Activated T-cell treated with anti-CD3 and anti-CD28 coated beads, Interleukin-2, amount 50 U/mL, for 72 hours (primary cell): ENCODE measurements around the gene PDE8A. TPM values are rescaled to one million over a fixed set of nuclear protein-coding genes. Genes with fewer than 3 reads are reported as not detected.
A peak's percentile ranks its signal among the peaks of the same experiment; 100 is the strongest.

Source experiments
- ATAC-seq, 2 donors: fragments of 150-1000 bp; cut with Tn5 transposase; replicated peaks in 1 of 2; 2 replicates each; pipeline ENCODE4 v1.10.0; 2021; ENCODE audit warnings: moderate library complexity in 2 of 2, mild to moderate bottlenecking in 1 of 2
- DNase-seq, 2 donors: peaks; one replicate each; pipeline ENCODE4 v3.0.0; 2021 to 2022; ENCODE audit warnings: mixed read lengths in 1 of 2
- H3K27ac Mint-ChIP-seq: one replicate; pipeline ENCODE4 v1.8.0; 2022; ENCODE audit warnings: mild to moderate bottlenecking, moderate library complexity, mixed read lengths
- H3K27me3 Mint-ChIP-seq: one replicate; pipeline ENCODE4 v1.8.0; 2022; ENCODE audit warnings: low read depth, mixed read lengths
- H3K36me3 Mint-ChIP-seq, 2 donors: one replicate each; pipeline ENCODE4 v1.8.0; 2022; ENCODE audit warnings: mixed read lengths in 2 of 2, mild to moderate bottlenecking in 1 of 2; ENCODE audit not compliant: insufficient read depth in 2 of 2
- H3K4me1 Mint-ChIP-seq: one replicate; pipeline ENCODE4 v1.8.0; 2022; ENCODE audit warnings: low read depth, mixed read lengths
- H3K4me3 Mint-ChIP-seq, 2 donors: one replicate each; pipeline ENCODE4 v1.8.0; 2022; ENCODE audit warnings: mild to moderate bottlenecking in 2 of 2, mixed read lengths in 2 of 2, moderate library complexity in 2 of 2
- H3K9me3 Mint-ChIP-seq, 2 donors: one replicate each; pipeline ENCODE4 v1.8.0; 2022; ENCODE audit warnings: mixed read lengths in 2 of 2
- total RNA-seq, 2 donors: library from RNA; stranded (reverse); gene quantifications; one replicate each; pipeline ENCODE4 v1.2.3, GENCODE V29; 2022

PDE8A gene
- total RNA-seq, 2 donors from 2014 or later = 31.6 to 37.7 TPM

GRCh38 chr15:85045615-85046014 is 64.0 kb downstream of the PDE8A start:
- H3K36me3 Mint-ChIP-seq = no peaks in the 10 kb centered on the region
- H3K9me3 Mint-ChIP-seq = no peaks in the 10 kb centered on the region
- DNase-seq = no peak
- no peak overlapping the region for H3K4me3 Mint-ChIP-seq
- H3K27me3 Mint-ChIP-seq = no peaks in the 10 kb centered on the region
- H3K27ac Mint-ChIP-seq = no peak overlapping the region
- peaks cover 20% of the 10 kb centered on the region for H3K4me1 Mint-ChIP-seq
- no peak for ATAC-seq

GRCh38 chr15:85047271-85047948 is 65.8 kb downstream of the PDE8A start:
- no peak overlapping the region for H3K4me3 Mint-ChIP-seq
- no peaks in the 10 kb centered on the region for H3K27me3 Mint-ChIP-seq
- H3K27ac Mint-ChIP-seq = no peak overlapping the region
- peaks cover 20% of the 10 kb centered on the region for H3K4me1 Mint-ChIP-seq
- ATAC-seq (peak in 1 of 2 donors; percentile 58), DNase-seq (no peak)
- no peaks in the 10 kb centered on the region for H3K9me3 Mint-ChIP-seq
- H3K36me3 Mint-ChIP-seq = no peaks in the 10 kb centered on the region

- Mint-ChIP-seq H3K36me3 (peaks cover 0 to 2% of the 10 kb centered on the region in 2 donors), H3K4me3 (no peak overlapping the region), H3K27me3 (no peaks in the 10 kb centered on the region), H3K27ac (no peak overlapping the region), H3K9me3 (peaks cover 0 to 4% of the 10 kb centered on the region in 2 donors), H3K4me1 (peaks cover 20% of the 10 kb centered on the region)
- DNase-seq = no peak
- no peak for ATAC-seq
Observed at GRCh38 chr15:85048430-85048829, 66.8 kb downstream of the PDE8A start.

- DNase-seq = no peak
- no peak overlapping the region for H3K4me3 Mint-ChIP-seq
- peaks cover 3 to 4% of the 10 kb centered on the region in 2 donors for H3K9me3 Mint-ChIP-seq
- no peaks in the 10 kb centered on the region for H3K27me3 Mint-ChIP-seq
- no peak for ATAC-seq
- H3K36me3 Mint-ChIP-seq = peaks cover 3 to 5% of the 10 kb centered on the region in 2 donors
- H3K27ac Mint-ChIP-seq = no peak overlapping the region
- H3K4me1 Mint-ChIP-seq = peaks cover 14% of the 10 kb centered on the region
Observed at GRCh38 chr15:85049805-85050204, 68.1 kb downstream of the PDE8A start.

- H3K9me3 Mint-ChIP-seq = peaks cover 14 to 16% of the 10 kb centered on the region in 2 donors
- H3K4me1 Mint-ChIP-seq = peaks cover 22% of the 10 kb centered on the region
- H3K4me3 Mint-ChIP-seq = no peak overlapping the region
- peaks cover 20 to 24% of the 10 kb centered on the region in 2 donors for H3K36me3 Mint-ChIP-seq
- ATAC-seq (no peak), DNase-seq (no peak)
- H3K27ac Mint-ChIP-seq = no peak overlapping the region
- no peaks in the 10 kb centered on the region for H3K27me3 Mint-ChIP-seq
Observed at GRCh38 chr15:85059734-85060133, 78.1 kb downstream of the PDE8A start.

DNA sequence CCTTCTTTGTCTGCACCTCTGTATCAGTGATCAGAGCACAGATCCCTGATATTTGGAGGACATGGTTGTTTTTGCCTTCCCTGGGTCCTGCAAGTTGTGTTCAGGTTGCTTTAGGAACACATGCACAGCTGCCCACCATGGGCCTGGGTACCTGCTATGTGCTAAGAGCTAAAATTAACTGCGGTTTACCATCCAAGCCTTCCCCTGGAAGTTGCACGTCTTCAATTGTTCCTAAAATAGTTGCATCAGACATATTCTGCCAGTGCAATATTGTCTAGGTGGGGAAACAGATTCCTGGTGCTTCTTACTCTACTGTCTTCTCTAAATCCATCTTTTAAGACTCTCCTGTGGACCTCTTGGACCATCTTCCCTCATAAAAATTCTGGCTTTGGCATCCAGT is 80.9 kb downstream of the PDE8A start:
- no peak overlapping the region for H3K27ac Mint-ChIP-seq
- no peak overlapping the region for H3K4me3 Mint-ChIP-seq
- no peaks in the 10 kb centered on the region for H3K27me3 Mint-ChIP-seq
- no peak for DNase-seq
- ATAC-seq = no peak
- peaks cover 11 to 15% of the 10 kb centered on the region in 2 donors for H3K36me3 Mint-ChIP-seq
- peaks cover 22% of the 10 kb centered on the region for H3K4me1 Mint-ChIP-seq
- H3K9me3 Mint-ChIP-seq = peaks cover 8 to 11% of the 10 kb centered on the region in 2 donors

GRCh38 chr15:85063088-85063487 is 81.4 kb downstream of the PDE8A start:
- Mint-ChIP-seq H3K27ac (no peak overlapping the region), H3K4me1 (peaks cover 22% of the 10 kb centered on the region), H3K9me3 (peaks cover 8 to 11% of the 10 kb centered on the region in 2 donors), H3K36me3 (peaks cover 9 to 14% of the 10 kb centered on the region in 2 donors), H3K4me3 (no peak overlapping the region), H3K27me3 (no peaks in the 10 kb centered on the region)
- DNase-seq (no peak), ATAC-seq (no peak)

DNA sequence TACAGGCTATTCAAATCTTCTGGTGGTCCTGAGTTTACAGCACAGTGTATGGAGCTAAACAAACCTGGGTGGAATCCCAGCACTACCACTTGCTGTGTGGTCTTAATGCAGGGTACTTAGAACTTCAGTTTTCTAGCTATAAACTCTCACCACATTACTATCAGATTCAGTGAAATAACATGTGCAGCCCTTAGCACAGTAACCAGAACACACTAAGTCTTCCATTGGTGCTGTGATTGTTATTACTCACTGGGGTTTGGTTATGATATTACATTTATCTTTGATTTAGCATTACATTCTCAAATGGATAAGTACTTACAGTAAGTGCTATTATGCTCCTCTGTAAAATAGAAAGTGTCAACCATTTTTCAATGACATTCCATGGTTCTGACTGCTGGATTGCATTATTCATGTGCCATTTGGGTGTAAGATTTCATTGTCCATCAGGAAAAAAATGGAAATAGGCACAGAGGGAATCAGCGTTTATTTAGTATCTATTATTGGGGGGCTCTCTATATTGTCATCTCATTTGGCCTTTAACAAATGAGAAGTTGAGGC is 81.9 kb downstream of the PDE8A start:
- peak overlapping the region; percentile 38 for H3K27ac Mint-ChIP-seq
- DNase-seq = no peak
- H3K4me3 Mint-ChIP-seq = peak overlapping the region in 1 of 2 donors; percentile 32
- ATAC-seq = peak; percentile 85 to 96
- H3K4me1 Mint-ChIP-seq = peaks cover 22% of the 10 kb centered on the region
- no peaks in the 10 kb centered on the region for H3K27me3 Mint-ChIP-seq
- H3K9me3 Mint-ChIP-seq = peaks cover 8 to 11% of the 10 kb centered on the region in 2 donors
- peaks cover 9 to 14% of the 10 kb centered on the region in 2 donors for H3K36me3 Mint-ChIP-seq

DNA sequence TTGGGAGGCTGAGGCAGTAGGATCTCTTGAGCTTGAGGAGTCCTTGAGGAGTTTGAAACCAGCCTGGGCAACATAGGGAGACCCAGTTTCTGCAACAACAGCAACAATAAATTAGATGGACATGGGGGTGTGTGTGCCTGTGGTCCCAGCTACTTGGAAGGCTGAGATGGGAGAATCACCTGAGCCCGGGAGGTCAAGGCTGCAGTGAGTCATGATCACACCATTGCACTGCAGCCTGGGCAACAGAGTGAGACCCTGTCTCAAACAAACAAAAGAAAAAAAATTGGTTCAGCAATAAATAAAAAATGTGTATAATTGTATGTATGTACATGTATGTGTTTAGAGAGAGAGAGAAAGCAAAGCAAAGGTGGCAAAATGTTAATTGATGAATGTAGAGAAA is 83.1 kb downstream of the PDE8A start:
- no peak overlapping the region for H3K27ac Mint-ChIP-seq
- ATAC-seq (no peak), DNase-seq (no peak)
- peaks cover 9 to 11% of the 10 kb centered on the region in 2 donors for H3K36me3 Mint-ChIP-seq
- peaks cover 8 to 9% of the 10 kb centered on the region in 2 donors for H3K9me3 Mint-ChIP-seq
- no peaks in the 10 kb centered on the region for H3K27me3 Mint-ChIP-seq
- H3K4me1 Mint-ChIP-seq = peaks cover 14% of the 10 kb centered on the region
- H3K4me3 Mint-ChIP-seq = no peak overlapping the region

DNA sequence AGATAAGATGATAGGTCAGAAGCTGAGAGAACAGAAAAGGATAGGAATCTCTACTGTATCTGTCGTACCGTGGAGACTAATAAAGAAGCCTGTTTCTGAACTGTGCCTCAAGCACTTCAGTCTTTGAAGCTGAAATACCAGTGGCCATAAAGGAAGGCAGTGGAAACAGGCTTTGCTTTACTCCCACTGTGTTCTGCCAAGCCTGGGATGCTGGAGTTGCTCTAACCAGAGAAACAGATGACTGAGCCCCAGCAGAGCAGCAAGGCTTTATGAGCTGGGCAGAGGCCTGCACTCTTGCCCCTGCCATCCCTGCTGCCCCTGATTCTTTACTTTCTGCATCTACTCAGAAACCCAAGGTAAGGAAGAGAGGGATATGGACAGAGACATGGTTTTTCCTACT is 89.4 kb downstream of the PDE8A start:
- ATAC-seq = no peak
- no peaks in the 10 kb centered on the region for H3K9me3 Mint-ChIP-seq
- H3K27ac Mint-ChIP-seq = no peak overlapping the region
- peaks cover 28% of the 10 kb centered on the region for H3K4me1 Mint-ChIP-seq
- H3K36me3 Mint-ChIP-seq = peaks cover 8 to 11% of the 10 kb centered on the region in 2 donors
- no peaks in the 10 kb centered on the region for H3K27me3 Mint-ChIP-seq
- no peak for DNase-seq
- H3K4me3 Mint-ChIP-seq = peak overlapping the region; percentile 7 to 30

DNA sequence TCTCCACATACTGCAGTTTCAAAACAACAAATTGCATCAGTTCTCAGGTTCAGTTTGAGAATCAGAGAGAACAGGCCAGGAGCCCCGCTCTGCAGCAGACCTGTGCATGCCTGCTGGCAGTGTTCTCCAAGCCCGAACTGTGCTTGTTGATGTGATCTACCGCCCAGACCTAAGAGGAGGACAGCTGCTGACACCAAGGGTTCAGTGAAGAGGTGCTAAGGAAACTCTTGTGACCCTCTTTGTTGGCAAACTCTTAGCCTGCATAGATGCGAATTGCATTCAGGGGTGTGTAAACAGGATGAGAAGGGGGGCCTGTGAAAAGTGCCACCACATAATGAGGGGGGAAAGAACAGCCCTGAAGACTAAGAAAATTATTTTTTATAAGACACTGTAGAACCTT is 89.8 kb downstream of the PDE8A start:
- Mint-ChIP-seq H3K9me3 (no peaks in the 10 kb centered on the region), H3K4me3 (peak overlapping the region; percentile 7 to 30), H3K4me1 (peaks cover 28% of the 10 kb centered on the region), H3K36me3 (peaks cover 8 to 11% of the 10 kb centered on the region in 2 donors), H3K27ac (peak overlapping the region; percentile 18), H3K27me3 (no peaks in the 10 kb centered on the region)
- DNase-seq (no peak), ATAC-seq (no peak)

DNA sequence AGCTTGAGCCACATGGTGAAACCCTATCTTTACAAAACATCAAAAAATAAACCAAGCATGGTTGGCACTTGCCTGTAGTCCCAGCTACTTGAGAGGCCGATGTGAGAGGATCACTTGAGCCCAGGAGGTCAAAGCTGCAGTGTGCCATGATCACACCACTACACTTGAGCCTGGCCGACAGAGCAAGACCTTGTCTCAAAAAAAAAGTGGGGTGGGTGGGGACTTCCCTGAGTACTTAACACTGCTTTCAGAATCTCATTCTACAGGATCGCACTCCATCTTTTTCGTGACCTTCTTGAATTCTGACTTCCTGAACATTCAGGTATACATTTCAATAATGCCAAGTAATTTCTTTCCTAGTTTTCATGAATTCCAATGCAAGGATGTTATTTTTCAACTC is 91.3 kb downstream of the PDE8A start:
- H3K36me3 Mint-ChIP-seq = peaks cover 11 to 13% of the 10 kb centered on the region in 2 donors
- ATAC-seq = peak; percentile 23 to 30
- DNase-seq = peak in 1 of 2 donors; percentile 25
- H3K27me3 Mint-ChIP-seq = no peaks in the 10 kb centered on the region
- H3K27ac Mint-ChIP-seq = peak overlapping the region; percentile 85
- peaks cover 28% of the 10 kb centered on the region for H3K4me1 Mint-ChIP-seq
- peak overlapping the region; percentile 82 to 89 for H3K4me3 Mint-ChIP-seq
- no peaks in the 10 kb centered on the region for H3K9me3 Mint-ChIP-seq

- Mint-ChIP-seq H3K27ac (peak overlapping the region; percentile 85), H3K36me3 (peaks cover 12 to 13% of the 10 kb centered on the region in 2 donors), H3K9me3 (no peaks in the 10 kb centered on the region), H3K4me1 (peaks cover 28% of the 10 kb centered on the region), H3K4me3 (peak overlapping the region; percentile 82 to 89), H3K27me3 (no peaks in the 10 kb centered on the region)
- ATAC-seq (peak; percentile 99), DNase-seq (peak; percentile 47 to 50)
Observed at GRCh38 chr15:85073556-85074194, 92.0 kb downstream of the PDE8A start.
